Astrocyte of the spinal cord (primary cell): ENCODE measurements around the gene DDN.

Experiments
- DNase-seq: peaks from one replicate; pipeline ENCODE4 v3.0.0; 2011; ENCODE audit warnings: low read depth, low spot score
- H3K4me3 ChIP-seq: 2 replicates; pipeline ENCODE4 v1.5.1; 2011; ENCODE audit warnings: low read depth, mild to moderate bottlenecking, low read length, moderate library complexity
- CTCF ChIP-seq: IDR thresholded peaks from 2 replicates; pipeline ENCODE4 v1.5.1; 2012; ENCODE audit warnings: low read depth, mild to moderate bottlenecking, low read length, inconsistent platforms
- in situ Hi-C: cut with HindIII; loops from 2 replicates; pipeline ENCODE4 v1.10.0; 2017; ENCODE audit warnings: low sequenced_read_pairs

The DDN gene

GRCh38 chr12:48947727-48948126, 51.4 kb downstream of the DDN start:
- no peak for TF ChIP-seq CTCF
- no peak for DNase-seq
- no peak overlapping the region for H3K4me3 ChIP-seq
- in situ Hi-C loops, result no loop called here

GRCh38 chr12:48946943-48947342, 52.2 kb downstream of the DDN start:
- no peak for DNase-seq
- TF ChIP-seq CTCF, result no peak
- no peak overlapping the region for H3K4me3 ChIP-seq
- in situ Hi-C loops, result no loop called here

- no peak overlapping the region for H3K4me3 ChIP-seq
- in situ Hi-C loops, result no loop called here
- DNase-seq, result peak; percentile 26
- TF ChIP-seq CTCF, result no peak
These were observed 53.0 kb downstream of the DDN start for GRCh38 chr12:48946205-48946604.
